K562 (cell line): ENCODE data around the gene COMMD2. TPM values are rescaled to one million over a fixed set of nuclear protein-coding genes. Genes with fewer than 3 reads are reported as not detected.

ENCODE experiments used
- E4F1 ChIP-seq: fragments of 250-450 bp; sonication (Bioruptor Pico); IDR thresholded peaks from 2 replicates; pipeline ENCODE4 v1.5.0; 2021; ENCODE audit warnings: mild to moderate bottlenecking, borderline replicate concordance
- ESRRB ChIP-seq: fragments of 250-450 bp; sonication (Bioruptor Pico); IDR thresholded peaks from 2 replicates; pipeline ENCODE4 v1.5.0; 2020; ENCODE audit warnings: mild to moderate bottlenecking, moderate library complexity, borderline replicate concordance
- HDGF ChIP-seq: fragments of 450-650 bp; IDR thresholded peaks from 2 replicates; pipeline ENCODE4 v1.6.1; 2016
- HSF4 ChIP-seq: fragments of 250-450 bp; sonication (Bioruptor Pico); IDR thresholded peaks from 2 replicates; pipeline ENCODE4 v2.1.2; 2022; ENCODE audit warnings: mild to moderate bottlenecking, moderate library complexity, borderline replicate concordance
- KDM4B ChIP-seq, 2 experiments: fragments of 450-650 bp in 1 of 2; sonication (generic) in 1 of 2; IDR thresholded peaks; 2 replicates each; pipeline ENCODE4 v1.6.1; 2016 to 2017; ENCODE audit warnings: borderline replicate concordance in 2 of 2, antibody characterized with exemption in 1 of 2, low read depth in 1 of 2, mild to moderate bottlenecking in 1 of 2
- SMAD4 ChIP-seq: fragments of 250-450 bp; sonication (Bioruptor Pico); conservative IDR thresholded peaks from 2 replicates; pipeline ENCODE4 v1.8.0; 2021; ENCODE audit warnings: inconsistent platforms, mild to moderate bottlenecking, moderate library complexity
- ZBTB40 ChIP-seq, 2 experiments: fragments of 450-650 bp in 1 of 2; sonication (generic) in 1 of 2; formaldehyde crosslinking in 1 of 2; IDR thresholded peaks; 2 replicates each; pipeline versions ENCODE4 v1.7.1 to v1.9.0; 2016 to 2022; ENCODE audit warnings: inconsistent platforms in 1 of 2, mild to moderate bottlenecking in 1 of 2, missing genetic modification reagents in 1 of 2
- ZNF212 ChIP-seq: fragments of 450-650 bp; formaldehyde crosslinking; IDR thresholded peaks from 2 replicates; pipeline ENCODE4 v1.4.0; 2020; ENCODE audit warnings: mild to moderate bottlenecking
- polyA plus RNA-seq, 8 experiments: library from polyadenylated mRNA; depleted of rRNA in 4 of 8; stranded (reverse) in 5 of 8; unstranded in 3 of 8; fragments of >200 nt; fragmentation: Nextera tagmentation in 2 of 8; fragmentation: Illumina TruSeq in 1 of 8; extraction: Ambion mirVana in 2 of 8; extraction: Trizol in 1 of 8; gene quantifications; 2 replicates each; pipeline versions ENCODE4 v1.2.1 to v1.2.3, GENCODE V29; 2011 to 2014; ENCODE audit warnings: inconsistent platforms in 1 of 8, missing spikeins in 1 of 8
- total RNA-seq, 7 experiments: library from RNA; depleted of rRNA in 6 of 7; stranded (reverse); fragments of >200 nt in 6 of 7; fragmentation: Illumina TruSeq in 2 of 7; extraction: Trizol in 2 of 7; gene quantifications; 2 replicates each; pipeline versions ENCODE4 v1.2.1 to v1.2.3, GENCODE V29; 2011 to 2021; ENCODE audit warnings: low replicate concordance in 1 of 7

Gene COMMD2
- total and polyA plus RNA-seq, 9 of the 15 experiments (the other 6 are each of a cell fraction or from before 2014, with no cell fraction given): 25.8 to 102 (median 41.8) TPM

GRCh38 chr3:149777414-149778214 lies 25.3 kb upstream of the COMMD2 start (continued):
- TF ChIP-seq ZBTB40 (IDR thresholded peaks at IDR 0.05) (no peak), ZBTB40 (CRISPR knock-in tag; IDR thresholded peaks at IDR 0.05) (no peak), ESRRB (CRISPR knock-in tag) (no peak), ZNF212 (CRISPR knock-in tag) (no peak), E4F1 (CRISPR knock-in tag) (no peak), SMAD4 (CRISPR knock-in tag) (no peak), HDGF (no peak), HSF4 (CRISPR knock-in tag) (no peak), KDM4B (IDR thresholded peaks at IDR 0.05; ENCODE audit: borderline replicate concordance in 2 of 2, low read depth in 1 of 2) (no peak)
